HCT116 (cell line): ENCODE results near the gene TWSG1. TPM values are rescaled to one million over a fixed set of nuclear protein-coding genes. Genes with fewer than 3 reads are reported as not detected.

ENCODE experiments used
- ATAC-seq: fragments of 200-7000 bp; cut with Tn5 transposase; 2 replicates; pipeline ENCODE4 v1.9.1; 2020; ENCODE audit warnings: mild to moderate bottlenecking, moderate library complexity
- BruUV-seq: library from RNA; stranded (reverse); fragments of 400-500 nt; replicated peaks from 2 replicates; lab custom pipeline; 2021; lab: Mats Ljungman, UMichigan
- CTCF ChIA-PET: fragments of 300-600 bp; sonication (Branson Sonifier 250); formaldehyde crosslinking; loops from one replicate; lab custom pipeline; 2021; ENCODE audit warnings: antibody characterized with exemption; lab: Charles Lee
- POLR2A ChIA-PET: fragments of 300-600, 350-600 bp; sonication (Branson Sonifier 250); formaldehyde crosslinking; loops from one replicate; lab custom pipeline; 2021; ENCODE audit warnings: antibody characterized with exemption; lab: Charles Lee
- RAD21 ChIA-PET, 2 experiments: fragments of 300-600 bp; sonication (Branson Sonifier 250); formaldehyde crosslinking; loops; one replicate each; lab custom pipeline; 2023; ENCODE audit warnings: low total read pairs in 2 of 2; ENCODE audit not compliant: uncharacterized antibody in 2 of 2, unreplicated experiment in 2 of 2, low non-redundant PET in 1 of 2; lab: Charles Lee
- DNase-seq: peaks from one replicate; pipeline ENCODE4 v3.0.0-alpha.2; 2010; ENCODE audit warnings: low read depth, low spot score
- H2AFZ ChIP-seq: fragments of 200-600 bp; shearing (Covaris generic), sonication (generic); 2 replicates; pipeline ENCODE4 v1.6.1; 2017; ENCODE audit warnings: low read depth, mixed run types, mixed read lengths, antibody characterized with exemption, low read length; ENCODE audit not compliant: poor library complexity, severe bottlenecking
- H3K27ac ChIP-seq: 2 replicates; pipeline ENCODE4 v1.5.1; 2012; ENCODE audit warnings: low read depth, low read length
- H3K27me3 ChIP-seq: fragments of 200-600 bp; sonication (generic); 2 replicates; pipeline ENCODE4 v1.6.1; 2016; ENCODE audit warnings: mixed run types, low read length, mixed read lengths; ENCODE audit not compliant: insufficient read depth
- H3K36me3 ChIP-seq, 2 experiments: fragments of 200-500 bp in 1 of 2; fragments of 200-600 bp in 1 of 2; sonication (Bioruptor generic) in 1 of 2; sonication (generic) in 1 of 2; 2 replicates each; pipeline versions ENCODE4 v1.5.1 to v1.6.1; 2014 to 2016; ENCODE audit warnings: low read length in 2 of 2, inconsistent platforms in 1 of 2, mixed read lengths in 1 of 2, mixed run types in 1 of 2; ENCODE audit not compliant: insufficient read depth in 2 of 2, control insufficient read depth in 1 of 2
- H3K4me1 ChIP-seq, 2 experiments: fragments of 200-600 bp in 1 of 2; sonication (generic) in 1 of 2; 2 replicates each; pipeline versions ENCODE4 v1.5.1 to v1.6.1; 2012 to 2017; ENCODE audit warnings: low read length in 2 of 2, inconsistent platforms in 1 of 2, mild to moderate bottlenecking in 1 of 2, mixed read lengths in 1 of 2, mixed run types in 1 of 2, moderate library complexity in 1 of 2; ENCODE audit not compliant: insufficient read depth in 2 of 2, control insufficient read depth in 1 of 2
- H3K4me2 ChIP-seq: fragments of 200-600 bp; sonication (generic); 2 replicates; pipeline ENCODE4 v1.6.1; 2017; ENCODE audit warnings: mixed run types, low read length, mixed read lengths
- H3K4me3 ChIP-seq, 2 experiments: fragments of 200-600 bp in 1 of 2; sonication (generic) in 1 of 2; replicated peaks in 1 of 2; 2 replicates each; pipeline ENCODE4 v1.5.1; 2011 to 2016; ENCODE audit warnings: low read length in 2 of 2, control low read depth in 1 of 2, low read depth in 1 of 2, mild to moderate bottlenecking in 1 of 2, mixed read lengths in 1 of 2, mixed run types in 1 of 2
- H3K79me2 ChIP-seq: fragments of 200-600 bp; sonication (generic); 2 replicates; pipeline ENCODE4 v1.6.1; 2017; ENCODE audit warnings: mild to moderate bottlenecking, mixed run types, low read length, moderate library complexity, mixed read lengths; ENCODE audit not compliant: insufficient read depth
- H3K9ac ChIP-seq: fragments of 200-600 bp; sonication (generic); 2 replicates; pipeline ENCODE4 v1.6.1; 2016; ENCODE audit warnings: low read length, mixed read lengths
- H3K9me2 ChIP-seq: fragments of 200-600 bp; sonication (generic), shearing (Covaris generic); 2 replicates; pipeline ENCODE4 v1.6.1; 2017; ENCODE audit warnings: mixed run types, mild to moderate bottlenecking, moderate library complexity; ENCODE audit not compliant: insufficient read depth
- H3K9me3 ChIP-seq, 2 experiments: fragments of 200-500 bp in 1 of 2; fragments of 200-600 bp in 1 of 2; sonication (Bioruptor generic) in 1 of 2; sonication (generic) in 1 of 2; 2 replicates each; pipeline ENCODE4 v1.6.1; 2014 to 2017; ENCODE audit warnings: low read length in 2 of 2, mixed read lengths in 2 of 2, inconsistent platforms in 1 of 2, low read depth in 1 of 2, mild to moderate bottlenecking in 1 of 2, mixed run types in 1 of 2, moderate library complexity in 1 of 2; ENCODE audit not compliant: control insufficient read depth in 1 of 2, insufficient read depth in 1 of 2
- H4K20me1 ChIP-seq: fragments of 200-600 bp; sonication (generic), shearing (Covaris generic); 2 replicates; pipeline ENCODE4 v1.6.1; 2017; ENCODE audit warnings: mixed run types, mild to moderate bottlenecking, moderate library complexity; ENCODE audit not compliant: insufficient read depth
- ATF3 ChIP-seq: IDR thresholded peaks from 2 replicates; pipeline ENCODE4 v1.6.1; 2012
- CBX3 ChIP-seq: IDR thresholded peaks from 2 replicates; pipeline ENCODE4 v1.6.1; 2012; ENCODE audit warnings: low read depth
- CEBPB ChIP-seq: IDR thresholded peaks from 2 replicates; pipeline ENCODE4 v1.6.1; 2012; ENCODE audit warnings: low read depth
- CTCF ChIP-seq, 3 experiments: fragments of 200-600 bp in 1 of 3; sonication (generic) in 1 of 3; IDR thresholded peaks in 2 of 3; conservative IDR thresholded peaks in 1 of 3; 2 replicates each; pipeline ENCODE4 v1.5.1; 2012 to 2017; ENCODE audit warnings: low read depth in 2 of 3, low read length in 2 of 3, antibody characterized with exemption in 1 of 3, borderline replicate concordance in 1 of 3, control low read depth in 1 of 3, mild to moderate bottlenecking in 1 of 3, mixed read lengths in 1 of 3, mixed run types in 1 of 3, moderate library complexity in 1 of 3; ENCODE audit not compliant: insufficient read depth in 1 of 3
- ELF1 ChIP-seq: IDR thresholded peaks from 2 replicates; pipeline ENCODE4 v1.6.1; 2012; ENCODE audit warnings: low read depth, borderline replicate concordance
- FOSL1 ChIP-seq: IDR thresholded peaks from 2 replicates; pipeline ENCODE4 v1.6.1; 2012; ENCODE audit warnings: low read depth
- MAX ChIP-seq: IDR thresholded peaks from 2 replicates; pipeline ENCODE4 v1.6.1; 2012
- POLR2A ChIP-seq: IDR thresholded peaks from 2 replicates; pipeline ENCODE4 v1.7.0; 2011; ENCODE audit warnings: borderline replicate concordance; ENCODE audit not compliant: insufficient read depth, insufficient read length; ENCODE audit errors: extremely low read depth
- REST ChIP-seq: IDR thresholded peaks from 2 replicates; pipeline ENCODE4 v1.6.1; 2012; ENCODE audit warnings: low read depth
- SP1 ChIP-seq: IDR thresholded peaks from 2 replicates; pipeline ENCODE4 v1.6.1; 2012; ENCODE audit warnings: low read depth
- SRF ChIP-seq: IDR thresholded peaks from 2 replicates; pipeline ENCODE4 v1.6.1; 2012; ENCODE audit warnings: low read depth
- YY1 ChIP-seq: IDR thresholded peaks from 2 replicates; pipeline ENCODE4 v1.6.1; 2011; ENCODE audit warnings: low read length, low read depth, moderate library complexity, mild to moderate bottlenecking; ENCODE audit not compliant: insufficient replicate concordance; ENCODE audit errors: extremely low read depth
- ZFX ChIP-seq: fragments of 450-650 bp; IDR thresholded peaks from 2 replicates; pipeline ENCODE4 v1.6.1; 2017
- ZNF274 ChIP-seq: fragments of 200-500 bp; sonication (Bioruptor generic); IDR thresholded peaks from 2 replicates; pipeline ENCODE4 v1.6.1; 2014; ENCODE audit warnings: mild to moderate bottlenecking, low read depth, low read length, inconsistent platforms
- intact Hi-C: fragments of 100-400 bp; cut with micrococcal nuclease; formaldehyde crosslinking; loops from 2 replicates; pipeline ENCODE4 v1.10.0; 2022
- total RNA-seq: library from RNA; stranded (reverse); gene quantifications from one replicate; pipeline ENCODE4 v1.2.1, GENCODE V29; 2021; ENCODE audit not compliant: unreplicated experiment

Gene TWSG1
- total RNA-seq, 1 experiment from 2014 or later, result 35.7 TPM

- DNase-seq (no peak), ATAC-seq (no peak)
- ChIA-PET POLR2A (no interaction called here), RAD21 (no interaction called here), CTCF (interaction anchor here (1.5 kb wide), 1 partner anchor 11 kb away, joined by 3 read pairs; no protein-coding TSS in a partner anchor)
- no peaks in the 10 kb centered on the region for H3K9me2 ChIP-seq
- no peak overlapping the region for H3K4me3 ChIP-seq
- no TSS peak for BruUV-seq
- no peak overlapping the region for H3K27ac ChIP-seq
- H3K9me3 ChIP-seq, result no peaks in the 10 kb centered on the region
- intact Hi-C loops, result no loop called here
- TF ChIP-seq FOSL1 (no peak), SRF (no peak), ELF1 (no peak), ZNF274 (no peak), YY1 (no peak), POLR2A (no peak), SP1 (no peak), ZFX (no peak), CBX3 (no peak), ATF3 (no peak), CEBPB (no peak), MAX (no peak), REST (no peak), CTCF (IDR thresholded peaks at IDR 0.05 in 2 of 3, conservative IDR thresholded peaks at IDR 0.05 in 1 of 3; ENCODE audit: borderline replicate concordance in 1 of 3, insufficient read depth in 1 of 3, low read depth in 2 of 3, low read length in 2 of 3) (no peak)
- H3K4me2 ChIP-seq, result no peak overlapping the region
- no peak overlapping the region for H3K9ac ChIP-seq
- H3K36me3 ChIP-seq, result 0 out of 4 replicates have a peak, but pooled peaks cover 0 to 3% of the 10 kb centered on the region in 2 experiments
- H3K79me2 ChIP-seq, result no peaks in the 10 kb centered on the region
- no peaks in the 10 kb centered on the region for H3K27me3 ChIP-seq
- H2AFZ ChIP-seq, result no peak overlapping the region
- no peaks in the 10 kb centered on the region for H3K4me1 ChIP-seq
- H4K20me1 ChIP-seq, result no peaks in the 10 kb centered on the region
These were observed 58.2 kb downstream of the TWSG1 start for GRCh38 chr18:9392726-9393125.
